Amygdala (tissue), 56 donors: ENCODE measurements around the gene PRMT7.

Source experiments
- DNase-seq, 56 donors: peaks; one replicate each; lab custom pipeline; 2025; lab: John Stamatoyannopoulos, UW

The PRMT7 gene

DNA sequence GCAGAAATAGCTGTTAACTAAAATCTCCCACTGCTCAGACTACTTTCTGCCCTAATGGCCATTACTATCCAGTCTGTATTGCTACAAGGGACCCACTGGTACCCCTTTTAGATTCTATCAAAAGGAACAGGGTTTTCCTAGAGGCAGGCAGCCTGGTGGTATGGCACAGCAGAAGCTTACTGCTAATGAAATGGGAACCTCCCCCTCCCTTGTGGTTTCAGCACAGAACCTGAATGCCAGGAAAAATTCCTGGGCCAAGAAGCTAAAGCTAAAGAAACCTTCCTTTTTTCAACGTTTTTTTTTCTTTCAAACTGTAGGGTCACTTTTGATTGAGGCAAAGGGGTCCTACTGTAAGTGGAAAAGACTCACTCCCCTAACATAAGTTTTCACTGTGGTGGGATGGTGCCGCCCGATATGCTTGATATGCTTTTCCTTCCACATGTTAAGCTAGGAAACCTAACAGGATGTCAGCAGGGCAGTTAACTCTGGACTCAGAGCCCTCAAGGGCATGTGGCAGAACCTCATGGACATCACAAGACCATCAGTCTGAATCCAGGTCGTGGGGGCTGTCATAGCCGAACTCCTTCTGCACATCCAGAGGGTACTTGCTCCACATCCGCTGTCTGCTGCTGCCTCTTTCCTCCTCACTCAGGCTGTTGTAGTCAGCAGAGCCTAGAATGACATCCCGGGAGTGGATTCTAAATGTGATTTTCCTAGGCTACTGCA is 9.9 kb upstream of the PRMT7 start:
- DNase-seq, result no peak

DNA sequence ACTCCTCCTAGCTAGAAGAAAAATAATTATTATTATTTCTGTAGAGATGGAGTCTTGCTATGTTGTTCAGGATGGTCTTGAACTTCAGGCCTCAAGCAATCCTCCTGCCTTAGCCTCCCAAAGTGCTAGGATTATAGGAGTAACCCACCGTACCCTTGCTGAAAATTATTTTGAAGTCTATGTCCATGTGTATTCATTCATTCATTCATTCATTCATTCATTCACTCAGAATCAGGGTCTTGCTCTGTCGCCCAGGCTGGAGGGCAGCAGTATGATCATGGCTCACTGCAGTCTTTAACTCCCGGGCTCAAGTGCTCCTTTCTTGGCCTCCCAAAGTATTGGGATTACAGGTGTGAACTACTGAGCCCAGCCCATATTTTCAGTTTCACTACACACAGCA is 4.2 kb upstream of the PRMT7 start:
- DNase-seq, result no peak

GRCh38 chr16:68309799-68310198 is 1.0 kb upstream of the PRMT7 start:
- no peak for DNase-seq

DNA sequence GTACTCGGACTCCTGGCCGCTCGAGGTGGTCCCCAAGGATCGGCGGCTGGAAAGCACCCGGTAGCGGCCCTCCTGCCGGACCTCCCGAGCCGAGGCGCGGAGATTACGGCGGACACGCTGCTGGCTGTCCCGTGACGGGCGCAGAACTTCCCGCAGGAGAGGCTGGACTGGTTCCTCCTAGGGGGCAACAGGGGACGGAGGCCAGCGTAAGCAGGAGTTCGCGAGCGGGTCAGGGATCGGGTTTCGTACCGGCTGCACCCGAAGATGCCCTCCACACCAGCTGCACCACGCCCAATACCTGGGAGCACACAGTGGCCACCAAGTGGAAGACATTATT is 414 bp upstream of the PRMT7 start:
- peak in 4 of 56 donors; percentile 50 to 54 (median 54) for DNase-seq

GRCh38 chr16:68313116-68313515 is 2.3 kb downstream of the PRMT7 start:
- no peak for DNase-seq

DNA sequence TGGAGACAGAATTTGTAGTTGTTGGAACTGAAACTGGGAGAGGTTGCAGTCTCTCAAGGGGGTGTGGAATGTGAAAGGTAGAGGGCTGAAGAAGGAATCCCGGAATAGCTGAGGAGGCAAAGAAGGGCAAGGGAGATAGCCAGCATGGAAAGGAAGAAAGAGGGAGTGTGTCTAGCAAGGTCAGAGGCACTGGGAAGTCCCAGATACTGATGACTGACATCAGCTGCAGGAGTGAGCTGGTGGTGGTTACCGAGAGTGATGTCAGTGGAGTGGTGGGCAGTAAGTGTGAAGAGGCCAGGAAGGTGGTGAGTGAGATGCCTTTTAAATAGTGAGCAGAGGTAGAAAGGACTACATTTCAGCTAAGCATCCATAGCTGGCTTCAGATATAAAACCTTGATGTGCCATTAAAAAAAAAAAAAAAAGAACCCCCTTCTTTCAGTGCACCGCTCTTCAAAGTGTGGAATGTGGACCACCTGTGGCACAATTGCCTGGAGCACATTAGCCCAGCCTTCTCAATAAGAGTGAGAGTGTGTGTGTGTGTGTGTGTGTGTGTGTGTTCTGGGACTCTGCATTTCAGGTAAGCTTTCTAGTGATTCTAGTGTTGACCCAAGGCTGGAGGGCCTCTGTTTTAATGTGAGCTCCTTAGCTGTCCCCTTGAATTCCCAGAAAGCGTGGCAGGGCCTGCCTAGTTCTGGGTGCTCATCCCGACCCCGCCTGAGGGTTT is 8.5 kb downstream of the PRMT7 start:
- DNase-seq, result no peak

DNA sequence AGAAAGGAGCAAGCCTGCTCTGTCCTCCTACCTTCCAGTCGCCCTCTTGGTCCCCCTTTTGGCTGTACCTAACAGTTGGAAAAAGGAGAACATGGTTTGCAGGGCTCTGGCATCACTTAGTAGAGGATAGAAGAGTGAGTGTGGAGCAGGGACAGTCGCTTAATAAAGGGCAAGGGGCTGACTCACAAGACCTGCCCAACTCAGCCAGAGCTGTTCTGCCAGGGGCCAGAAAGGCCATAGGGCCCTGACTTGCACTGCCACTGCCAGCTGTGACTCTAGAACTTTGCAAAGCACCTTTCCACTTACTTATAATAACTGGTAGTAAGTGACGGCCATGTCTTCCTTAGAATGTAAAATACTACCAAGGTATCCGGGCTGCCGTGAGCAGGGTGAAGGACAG is 13.5 kb downstream of the PRMT7 start:
- no peak for DNase-seq

- DNase-seq, result no peak
These were observed 14.1 kb downstream of the PRMT7 start for GRCh38 chr16:68324780-68325357.

- peak in 54 of 56 donors; percentile 4 to 83 (median 58) for DNase-seq
These were observed 17.5 kb downstream of the PRMT7 start for GRCh38 chr16:68328151-68328859.

DNA sequence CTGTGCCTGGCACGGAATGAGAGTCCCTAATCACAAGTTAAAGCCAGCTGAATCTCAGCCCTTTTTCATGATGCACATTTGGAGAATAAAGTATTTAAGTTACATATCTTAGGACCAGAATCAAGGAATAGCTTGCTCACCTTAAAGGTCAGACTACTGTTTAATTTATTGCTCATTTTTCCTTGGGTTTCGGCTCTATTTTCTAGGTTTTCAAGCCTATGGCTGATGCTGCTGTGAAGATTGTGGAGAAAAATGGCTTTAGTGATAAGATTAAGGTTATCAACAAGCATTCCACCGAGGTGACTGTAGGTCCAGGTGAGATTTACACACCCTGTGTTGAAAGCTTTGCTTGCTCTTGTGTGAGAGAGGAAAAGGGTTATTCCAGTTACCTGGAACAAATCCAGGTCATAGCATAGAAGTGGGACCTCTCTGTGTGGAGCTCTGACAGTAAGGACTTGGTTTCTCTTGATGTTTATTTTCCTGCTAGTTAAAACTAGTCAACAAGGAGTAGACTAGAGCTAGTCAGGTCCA is 18.1 kb downstream of the PRMT7 start:
- no peak for DNase-seq

DNA sequence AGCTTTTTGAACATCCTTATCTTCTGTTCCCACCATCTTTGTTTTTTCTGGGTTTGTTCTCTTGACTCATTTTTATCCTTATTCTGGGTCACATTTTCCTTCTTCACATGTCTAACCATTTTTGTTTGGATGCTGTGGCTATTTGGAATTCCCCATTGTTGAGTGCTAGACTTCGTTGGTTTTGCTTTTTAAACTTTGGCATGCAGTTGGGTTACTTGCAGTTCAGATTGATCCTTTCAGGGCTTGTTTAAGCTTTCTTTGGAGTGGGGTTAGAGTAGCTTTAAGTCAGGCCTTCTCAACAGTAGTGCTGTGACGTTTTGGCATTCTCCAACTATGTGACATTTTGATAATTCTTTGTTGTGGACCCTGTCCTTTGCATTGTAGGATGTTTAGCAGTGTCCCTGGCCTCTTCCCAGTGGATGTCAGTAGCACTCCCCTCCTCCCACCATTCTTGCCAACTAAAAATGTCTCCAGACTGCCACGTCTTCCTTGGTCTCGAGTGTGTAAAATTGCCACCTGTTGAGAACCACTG is 21.1 kb downstream of the PRMT7 start:
- DNase-seq, result no peak

DNA sequence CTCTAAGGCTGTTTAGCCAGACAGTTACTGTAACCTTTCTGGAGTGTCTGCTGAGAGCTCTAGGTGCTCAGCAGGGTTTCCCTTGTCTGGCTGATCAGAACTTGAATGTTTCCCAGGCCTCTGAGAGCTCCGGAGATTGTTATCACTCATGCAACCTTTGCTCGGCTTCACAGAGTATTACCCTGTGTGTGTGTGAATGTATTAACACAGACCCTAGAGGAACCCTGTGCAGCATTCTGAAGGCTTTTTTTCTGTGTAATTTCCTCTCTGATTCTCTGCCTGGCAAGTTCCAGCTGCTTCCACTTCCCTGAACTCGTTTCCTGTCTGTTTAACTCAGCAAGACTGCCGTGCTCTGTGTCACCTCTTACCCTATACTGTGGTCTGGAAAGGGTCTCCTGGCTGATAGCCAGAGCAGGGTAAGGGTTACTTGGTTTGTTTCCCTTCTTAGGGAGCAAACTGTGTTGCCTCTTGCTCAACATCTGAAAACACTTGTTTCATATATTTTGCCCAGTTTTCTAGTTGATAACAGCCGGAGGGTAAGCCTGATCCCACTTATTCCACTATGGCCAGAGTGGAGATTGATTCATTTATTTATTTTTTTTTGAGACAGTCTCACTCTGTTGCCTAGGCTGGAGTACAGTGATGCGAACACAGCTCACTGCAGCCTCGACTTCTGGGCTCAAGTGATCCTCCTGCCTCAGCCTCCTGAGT is 21.7 kb downstream of the PRMT7 start:
- DNase-seq, result peak in 12 of 56 donors; percentile 8 to 62 (median 22)

- DNase-seq, result no peak
These were observed 24.4 kb downstream of the PRMT7 start for GRCh38 chr16:68335175-68335574.

- DNase-seq, result no peak
These were observed 27.7 kb downstream of the PRMT7 start for GRCh38 chr16:68338326-68339119.

DNA sequence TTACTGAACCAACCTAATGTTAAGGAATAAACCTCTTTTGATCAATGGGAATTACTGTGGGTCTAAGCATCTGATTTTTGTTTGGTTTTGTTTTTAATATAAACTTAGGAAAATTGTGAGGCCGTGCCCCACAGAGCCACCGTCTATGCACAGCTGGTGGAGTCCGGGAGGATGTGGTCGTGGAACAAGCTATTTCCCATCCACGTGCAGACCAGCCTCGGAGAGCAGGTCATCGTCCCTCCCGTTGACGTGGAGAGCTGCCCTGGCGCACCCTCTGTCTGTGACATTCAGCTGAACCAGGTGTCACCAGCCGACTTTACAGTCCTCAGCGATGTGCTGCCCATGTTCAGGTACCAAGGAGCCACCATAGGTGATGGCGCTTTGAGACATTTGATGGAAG is 28.4 kb downstream of the PRMT7 start:
- no peak for DNase-seq

DNA sequence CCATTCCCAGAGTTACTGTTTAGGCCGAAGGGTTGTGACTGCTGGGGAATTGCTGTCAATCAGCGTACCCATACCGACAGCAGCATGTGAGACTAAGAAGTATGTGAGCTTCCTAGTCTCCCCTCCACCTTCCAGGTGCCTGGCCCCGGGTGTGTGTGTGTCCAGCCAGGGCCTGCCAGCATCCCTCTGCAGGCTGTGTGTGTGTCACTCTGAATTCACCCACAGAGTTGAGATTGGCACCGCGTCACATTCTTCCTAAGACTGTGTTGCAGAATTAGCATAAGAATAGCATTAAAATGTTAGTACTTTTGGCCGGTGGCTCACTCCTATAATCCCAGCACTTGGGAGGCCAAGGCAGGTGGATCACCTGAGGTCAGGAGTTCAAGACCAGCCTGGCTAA is 31.8 kb downstream of the PRMT7 start:
- DNase-seq, result no peak

DNA sequence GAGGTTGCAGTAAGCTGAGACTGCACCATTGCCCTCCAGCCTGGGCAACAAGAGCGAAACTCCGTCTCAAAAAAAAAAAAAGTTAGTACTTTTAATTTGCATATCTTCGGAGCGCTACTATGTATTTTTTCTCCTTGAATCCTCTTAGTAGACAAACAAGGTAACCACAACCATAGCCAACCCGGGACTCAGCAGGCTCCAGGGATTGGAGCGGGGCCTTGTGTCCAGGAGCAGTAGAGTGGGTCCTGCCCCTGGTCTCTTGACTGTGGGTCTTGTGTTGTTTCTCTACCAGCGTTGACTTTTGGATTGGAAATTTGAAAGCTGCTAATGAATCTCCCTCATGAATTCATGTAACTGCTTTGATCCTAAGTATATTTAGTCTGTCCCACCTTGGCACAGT is 32.3 kb downstream of the PRMT7 start:
- DNase-seq, result no peak

- no peak for DNase-seq
These were observed 33.4 kb downstream of the PRMT7 start for GRCh38 chr16:68344252-68344651.

DNA sequence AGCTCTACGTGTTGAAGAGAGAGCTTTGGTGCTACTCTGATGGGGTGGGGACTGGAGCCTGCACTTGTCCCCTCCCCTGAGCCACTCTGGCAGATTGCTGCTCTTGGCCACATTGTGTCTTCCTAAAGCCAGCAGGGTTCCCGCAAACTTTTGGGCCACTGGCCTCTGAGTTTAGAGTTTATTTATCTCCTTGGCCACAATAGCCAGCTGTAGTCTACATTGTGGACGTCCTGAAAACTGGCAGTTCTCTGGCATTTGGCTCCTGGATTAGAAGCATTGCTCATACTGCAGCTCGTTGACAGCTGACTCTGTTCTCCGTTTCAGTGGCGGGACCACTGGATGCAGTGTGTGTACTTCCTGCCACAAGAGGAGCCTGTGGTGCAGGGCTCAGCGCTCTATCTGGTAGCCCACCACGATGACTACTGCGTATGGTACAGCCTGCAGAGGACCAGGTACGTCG is 34.6 kb downstream of the PRMT7 start:
- no peak for DNase-seq
